NCI-H146 treated with DMSO at 0.1 percent for 48 hours (cell line): ENCODE measurements around the gene PLEKHG2.

ENCODE experiments used
- DNase-seq: peaks from one replicate; lab custom pipeline; 2025; ENCODE audit not compliant: unreplicated experiment; lab: John Stamatoyannopoulos, UW

The PLEKHG2 gene

DNA sequence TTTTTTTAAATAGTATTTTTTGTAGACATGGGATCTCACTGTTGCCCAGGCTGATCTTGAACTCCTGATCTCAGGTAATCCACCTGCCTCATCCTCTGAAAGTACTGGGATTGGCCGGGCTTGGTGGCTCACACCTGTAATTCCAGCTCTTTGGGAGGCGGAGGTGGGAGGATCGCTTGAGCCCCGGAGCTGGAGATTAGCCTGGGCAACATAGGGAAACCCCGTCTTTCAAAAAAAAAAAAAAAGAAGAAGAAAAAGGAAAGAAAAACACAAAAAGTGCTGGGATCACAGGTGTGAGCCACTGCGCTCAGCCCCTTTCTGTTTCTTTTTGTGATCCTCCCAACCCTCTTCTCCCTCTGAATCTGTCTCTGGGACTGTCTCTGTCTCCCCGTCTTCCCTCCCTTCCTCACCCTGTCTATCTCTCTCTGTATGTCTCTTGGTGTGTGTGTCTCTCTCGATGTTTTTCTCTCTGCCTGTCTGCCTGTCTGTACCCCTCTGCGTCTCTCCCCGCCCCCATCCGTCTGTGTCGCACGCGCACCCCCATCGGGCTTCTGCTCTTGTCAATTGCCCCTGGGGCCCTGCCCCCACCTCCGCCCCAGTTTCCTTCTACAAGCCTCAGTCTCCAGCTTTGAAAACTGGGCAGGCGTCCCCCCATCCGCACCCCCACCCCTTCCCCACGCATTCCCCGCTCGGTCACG, 6.4 kb upstream of the PLEKHG2 start:
- no peak for DNase-seq

DNA sequence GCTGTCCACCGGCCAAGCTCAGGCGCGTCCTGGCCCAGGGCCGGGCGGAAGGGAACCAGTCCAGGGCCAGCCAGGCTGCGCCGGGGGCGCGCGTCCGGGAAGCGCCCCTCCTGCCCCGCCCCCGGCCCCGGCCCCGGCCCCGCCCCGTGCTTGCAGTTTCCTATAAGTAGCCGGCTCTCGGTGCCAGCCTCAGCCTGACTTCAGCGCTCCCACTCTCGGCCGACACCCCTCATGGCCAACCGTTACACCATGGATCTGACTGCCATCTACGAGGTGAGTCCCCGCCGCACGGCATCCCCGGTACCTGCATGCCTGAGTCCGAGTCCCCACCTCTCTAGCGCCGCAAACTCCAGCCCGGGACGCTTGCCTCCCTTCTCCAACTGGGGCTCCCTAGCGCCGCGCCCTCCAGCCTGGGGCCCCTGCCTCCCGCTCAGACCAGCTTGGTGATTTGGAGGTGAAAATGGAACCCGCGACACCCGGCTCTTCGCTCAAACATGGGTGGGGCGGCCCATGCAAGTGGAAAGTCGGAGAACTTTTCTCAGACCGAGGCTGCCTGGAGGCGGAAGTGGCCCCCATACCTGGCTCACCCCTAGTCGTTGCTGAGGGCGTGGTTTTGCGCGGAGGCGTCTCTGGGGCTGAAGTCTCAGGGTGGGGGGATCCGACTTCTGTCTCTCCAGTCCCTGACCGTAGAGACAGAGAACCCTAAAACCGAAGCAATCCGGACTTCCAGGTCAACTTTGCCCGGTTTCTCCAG, 5.6 kb upstream of the PLEKHG2 start, which contains the start of gene ZFP36:
Gene ZFP36 (plus strand): TSS at position 192 of the 754 bp plus-strand sequence. CDS start 58 bp downstream, at position 250.
- DNase-seq, result peak; percentile 44

DNA sequence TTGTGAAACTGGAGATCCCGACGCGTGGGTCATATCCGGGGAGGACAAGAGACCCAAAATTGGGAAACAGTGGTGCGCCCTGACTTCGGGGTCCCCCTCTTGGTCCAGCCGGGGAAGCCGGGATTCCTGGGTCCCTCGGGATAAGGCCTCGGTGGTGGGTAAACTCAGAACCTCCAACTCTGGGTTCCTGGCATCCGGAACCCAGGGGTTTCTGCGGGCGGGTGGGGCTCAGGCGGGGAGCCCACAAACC, 5.1 kb upstream of the PLEKHG2 start:
- no peak for DNase-seq

DNA sequence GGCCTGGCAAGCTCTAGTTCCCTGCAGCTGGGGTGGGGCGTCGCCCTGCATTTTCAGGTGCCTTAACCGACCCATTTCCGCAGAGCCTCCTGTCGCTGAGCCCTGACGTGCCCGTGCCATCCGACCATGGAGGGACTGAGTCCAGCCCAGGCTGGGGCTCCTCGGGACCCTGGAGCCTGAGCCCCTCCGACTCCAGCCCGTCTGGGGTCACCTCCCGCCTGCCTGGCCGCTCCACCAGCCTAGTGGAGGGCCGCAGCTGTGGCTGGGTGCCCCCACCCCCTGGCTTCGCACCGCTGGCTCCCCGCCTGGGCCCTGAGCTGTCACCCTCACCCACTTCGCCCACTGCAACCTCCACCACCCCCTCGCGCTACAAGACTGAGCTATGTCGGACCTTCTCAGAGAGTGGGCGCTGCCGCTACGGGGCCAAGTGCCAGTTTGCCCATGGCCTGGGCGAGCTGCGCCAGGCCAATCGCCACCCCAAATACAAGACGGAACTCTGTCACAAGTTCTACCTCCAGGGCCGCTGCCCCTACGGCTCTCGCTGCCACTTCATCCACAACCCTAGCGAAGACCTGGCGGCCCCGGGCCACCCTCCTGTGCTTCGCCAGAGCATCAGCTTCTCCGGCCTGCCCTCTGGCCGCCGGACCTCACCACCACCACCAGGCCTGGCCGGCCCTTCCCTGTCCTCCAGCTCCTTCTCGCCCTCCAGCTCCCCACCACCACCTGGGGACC, 4.6 kb upstream of the PLEKHG2 start:
- DNase-seq, result no peak

DNA sequence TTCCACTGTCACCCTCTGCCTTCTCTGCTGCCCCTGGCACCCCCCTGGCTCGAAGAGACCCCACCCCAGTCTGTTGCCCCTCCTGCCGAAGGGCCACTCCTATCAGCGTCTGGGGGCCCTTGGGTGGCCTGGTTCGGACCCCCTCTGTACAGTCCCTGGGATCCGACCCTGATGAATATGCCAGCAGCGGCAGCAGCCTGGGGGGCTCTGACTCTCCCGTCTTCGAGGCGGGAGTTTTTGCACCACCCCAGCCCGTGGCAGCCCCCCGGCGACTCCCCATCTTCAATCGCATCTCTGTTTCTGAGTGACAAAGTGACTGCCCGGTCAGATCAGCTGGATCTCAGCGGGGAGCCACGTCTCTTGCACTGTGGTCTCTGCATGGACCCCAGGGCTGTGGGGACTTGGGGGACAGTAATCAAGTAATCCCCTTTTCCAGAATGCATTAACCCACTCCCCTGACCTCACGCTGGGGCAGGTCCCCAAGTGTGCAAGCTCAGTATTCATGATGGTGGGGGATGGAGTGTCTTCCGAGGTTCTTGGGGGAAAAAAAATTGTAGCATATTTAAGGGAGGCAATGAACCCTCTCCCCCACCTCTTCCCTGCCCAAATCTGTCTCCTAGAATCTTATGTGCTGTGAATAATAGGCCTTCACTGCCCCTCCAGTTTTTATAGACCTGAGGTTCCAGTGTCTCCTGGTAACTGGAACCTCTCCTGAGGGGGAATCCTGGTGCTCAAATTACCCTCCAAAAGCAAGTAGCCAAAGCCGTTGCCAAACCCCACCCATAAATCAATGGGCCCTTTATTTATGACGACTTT, 3.9 kb upstream of the PLEKHG2 start:
- peak; percentile 61 for DNase-seq

DNA sequence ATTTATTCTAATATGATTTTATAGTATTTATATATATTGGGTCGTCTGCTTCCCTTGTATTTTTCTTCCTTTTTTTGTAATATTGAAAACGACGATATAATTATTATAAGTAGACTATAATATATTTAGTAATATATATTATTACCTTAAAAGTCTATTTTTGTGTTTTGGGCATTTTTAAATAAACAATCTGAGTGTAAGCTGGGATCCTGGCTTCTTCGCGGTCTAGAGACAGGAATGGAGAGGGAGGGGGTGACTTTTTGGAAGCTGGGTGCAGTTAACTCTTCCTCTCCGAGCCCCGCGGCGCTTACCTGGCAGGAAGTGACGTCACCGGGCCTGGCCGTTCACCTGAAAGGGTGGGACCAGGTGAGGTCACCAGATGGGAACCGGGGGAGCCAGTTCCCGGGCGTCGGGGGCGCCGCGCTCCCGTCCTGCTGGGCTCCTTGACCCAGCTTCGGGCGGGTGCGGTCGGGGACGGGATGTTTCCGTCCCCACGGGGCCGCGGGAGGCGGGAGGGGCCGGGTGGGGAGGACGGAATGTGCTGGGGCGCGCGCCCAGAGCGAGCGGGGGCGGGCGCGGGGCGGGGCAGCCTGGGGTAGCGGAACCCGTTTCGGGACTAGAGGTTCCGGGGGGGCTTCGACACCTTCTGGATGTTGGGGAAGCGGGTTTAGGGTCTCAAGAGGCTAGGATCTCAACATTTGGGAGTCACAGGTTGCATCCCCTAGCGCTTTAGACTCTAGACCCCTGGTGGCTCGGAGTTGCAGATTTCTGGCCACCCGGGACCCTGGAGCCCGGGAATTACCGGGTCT, 3.1 kb upstream of the PLEKHG2 start:
- peak; percentile 94 for DNase-seq

DNA sequence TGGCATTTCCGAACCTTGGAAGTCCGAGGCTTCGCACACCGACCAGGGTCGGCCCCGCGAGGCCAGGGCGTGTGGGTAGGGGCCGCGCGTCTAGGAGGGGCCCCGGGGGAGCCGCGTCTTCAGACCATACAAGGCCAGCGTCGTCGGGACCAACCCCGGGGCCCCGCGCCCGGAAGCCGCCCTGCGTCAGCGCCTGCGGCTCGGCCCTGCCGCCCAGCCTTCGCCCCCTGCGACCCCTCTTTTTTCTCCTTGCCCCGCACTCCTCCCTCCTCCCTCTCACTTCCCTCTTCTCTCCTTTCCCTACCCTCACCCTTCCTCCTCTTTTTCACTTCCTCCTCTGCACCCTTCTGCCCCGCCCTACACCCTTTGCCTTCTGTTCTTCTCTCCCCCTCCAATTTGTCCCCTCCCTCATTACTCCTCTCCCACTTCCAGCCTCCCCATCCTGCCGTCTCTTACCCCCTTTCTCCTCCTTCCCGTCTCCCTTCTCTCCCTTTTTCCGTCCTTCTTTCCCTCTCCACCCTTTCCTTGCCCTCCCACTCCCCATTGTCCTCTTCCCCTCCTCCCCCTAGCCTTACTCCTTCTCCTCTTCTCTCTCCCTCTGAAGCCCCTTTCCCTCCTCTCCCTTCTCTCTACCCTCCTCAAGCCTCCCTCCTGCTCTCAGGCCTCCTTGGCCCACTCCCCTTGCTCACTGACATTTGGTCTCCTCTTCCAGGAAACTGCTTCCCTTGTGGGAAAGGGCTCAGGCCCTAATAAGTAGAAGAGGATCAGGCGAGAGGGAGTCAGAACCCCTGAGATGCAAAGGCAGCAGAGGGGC, 2.2 kb upstream of the PLEKHG2 start:
- DNase-seq, result no peak

DNA sequence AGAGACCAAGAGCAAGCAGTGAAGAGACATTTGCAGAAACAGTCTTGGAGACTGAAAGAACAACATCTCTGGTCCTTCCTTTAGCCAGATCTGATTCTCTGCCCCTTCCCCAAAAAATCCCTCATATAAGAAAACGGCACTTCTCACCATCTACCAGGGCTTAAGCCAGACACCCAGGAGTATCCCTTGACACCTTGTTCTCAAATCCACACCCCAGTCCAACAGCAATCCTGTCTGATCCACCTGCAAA, 1.7 kb upstream of the PLEKHG2 start:
- no peak for DNase-seq

DNA sequence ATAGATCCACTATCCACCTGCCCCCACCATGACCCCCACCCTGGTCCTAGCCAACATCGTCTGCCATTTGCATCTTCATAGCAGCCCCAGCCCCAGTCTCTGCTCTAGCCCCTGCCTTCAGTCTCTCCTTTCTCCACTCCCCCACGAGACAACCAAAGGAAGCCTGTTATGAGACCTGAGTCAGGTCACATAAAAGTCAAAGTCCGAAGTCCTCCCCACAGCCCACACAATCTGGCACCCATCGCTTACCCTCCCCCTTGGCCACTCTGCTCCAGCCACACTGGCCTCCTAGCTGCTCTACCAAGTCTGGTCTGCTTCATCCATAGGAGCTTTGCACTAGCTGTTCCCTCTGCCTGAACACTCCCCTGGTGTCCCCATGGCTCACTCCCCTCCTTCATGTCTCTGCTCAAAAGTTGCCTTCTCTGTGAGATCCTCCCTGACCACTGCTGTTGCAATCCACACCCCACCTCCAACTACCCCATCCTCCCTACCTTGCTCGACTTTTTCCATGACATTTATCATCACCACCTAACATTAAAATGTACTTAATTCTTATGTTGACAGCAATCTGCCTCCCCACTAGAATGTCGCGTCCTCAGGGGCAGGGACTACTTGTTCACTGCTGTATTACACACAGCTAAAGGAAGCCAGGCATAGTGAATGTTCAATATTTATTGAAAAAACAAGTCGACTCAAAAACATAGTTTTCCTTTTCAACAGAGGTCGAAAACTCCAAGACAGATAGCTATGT, 1.2 kb upstream of the PLEKHG2 start:
- no peak for DNase-seq

DNA sequence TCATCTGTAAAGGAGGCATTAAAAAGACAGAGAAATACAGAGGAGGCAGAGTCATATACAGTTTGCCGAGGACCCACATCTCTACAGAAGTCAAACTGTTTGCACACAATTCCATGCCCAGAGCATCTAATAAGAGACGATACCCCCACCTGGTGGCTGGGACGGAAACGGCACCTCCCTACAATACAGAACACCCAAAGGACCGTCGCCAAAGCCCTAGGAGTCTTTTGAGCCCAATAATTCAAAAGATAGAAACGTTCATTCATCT, 703 bp upstream of the PLEKHG2 start:
- peak; percentile 96 for DNase-seq

DNA sequence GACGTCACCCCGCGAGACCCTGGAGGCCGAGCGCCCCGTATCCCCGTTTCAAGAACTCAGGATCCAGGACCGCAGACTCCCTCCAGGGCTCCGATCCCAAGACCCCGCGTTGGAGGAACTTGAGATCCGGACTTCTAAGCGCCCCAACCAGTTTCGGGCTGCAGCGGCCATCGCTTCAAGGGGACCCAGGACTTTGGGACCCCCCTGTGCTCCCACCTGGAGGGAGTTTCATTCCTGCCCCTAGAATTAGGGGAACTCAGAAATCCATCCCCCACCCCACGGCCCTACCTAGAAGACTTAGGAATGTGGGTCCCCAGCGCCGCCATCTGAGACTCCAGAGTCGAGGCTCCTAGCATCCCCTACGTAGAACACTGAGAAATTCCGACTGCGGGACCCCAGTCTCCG, 400 bp downstream of the PLEKHG2 start:
- DNase-seq, result no peak

DNA sequence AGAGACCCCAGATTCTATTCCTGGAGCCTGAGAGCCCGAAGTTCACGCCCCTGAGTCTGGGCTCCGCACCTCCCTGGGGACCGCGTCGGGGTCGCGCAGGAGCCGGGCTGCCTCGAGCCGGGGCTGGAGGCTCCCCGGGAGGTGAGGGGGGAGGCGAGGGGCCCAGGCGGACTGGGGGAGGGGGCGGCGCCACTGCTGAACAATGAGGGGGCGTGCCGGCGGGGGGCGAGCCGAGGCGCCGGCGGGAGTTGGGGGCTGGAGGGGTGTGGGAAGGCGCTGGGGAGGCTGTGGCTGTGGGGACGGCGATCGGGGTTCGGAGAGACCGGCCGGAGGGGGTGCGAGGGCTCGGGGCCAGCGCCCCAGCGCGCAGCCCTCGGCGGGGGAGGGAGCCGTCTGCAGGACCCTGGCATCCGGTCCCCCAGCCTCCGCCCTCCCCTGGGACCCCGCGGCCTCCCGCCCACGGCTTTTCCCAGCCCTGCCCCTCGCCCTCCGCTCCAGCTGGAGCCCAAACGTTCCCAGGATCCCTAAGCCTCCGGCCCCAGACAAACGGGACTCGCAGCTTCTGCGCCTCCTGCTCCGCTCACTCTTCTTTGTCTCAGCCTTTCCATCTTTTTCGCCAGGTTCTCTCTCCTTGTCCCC, 922 bp downstream of the PLEKHG2 start:
- DNase-seq, result peak; percentile 44

DNA sequence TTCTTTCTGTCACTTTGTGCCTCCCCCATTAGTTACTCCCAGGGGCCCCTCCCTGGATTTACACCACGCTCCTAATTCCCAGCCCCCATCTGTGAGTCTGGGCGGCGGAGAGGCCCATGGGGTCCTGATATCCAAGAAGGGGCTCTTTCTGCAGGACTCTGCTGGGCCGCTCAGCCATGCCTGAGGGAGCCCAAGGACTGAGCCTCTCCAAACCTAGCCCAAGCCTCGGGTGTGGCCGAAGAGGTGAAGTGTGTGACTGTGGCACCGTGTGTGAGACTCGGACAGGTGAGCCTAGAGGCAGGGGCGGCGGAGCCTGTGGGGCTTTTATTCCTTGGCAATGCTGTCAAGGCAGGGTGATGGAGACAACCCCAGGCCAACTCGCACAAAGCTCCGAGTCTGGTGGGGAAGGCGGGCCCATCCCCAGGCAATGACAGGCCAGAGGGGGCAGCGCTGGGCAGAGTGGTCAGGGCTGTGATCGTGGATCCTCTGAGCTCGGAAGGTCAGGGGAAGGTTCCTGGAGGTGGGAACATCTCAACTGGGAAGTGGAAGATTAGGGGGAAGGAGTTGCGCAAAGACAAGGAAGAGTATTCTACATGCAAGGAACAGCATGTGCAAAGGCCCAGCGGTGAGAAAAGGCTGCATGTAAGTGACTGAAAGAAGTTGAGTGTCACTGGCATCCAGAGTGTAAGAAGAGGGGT, 1.6 kb downstream of the PLEKHG2 start:
- no peak for DNase-seq

DNA sequence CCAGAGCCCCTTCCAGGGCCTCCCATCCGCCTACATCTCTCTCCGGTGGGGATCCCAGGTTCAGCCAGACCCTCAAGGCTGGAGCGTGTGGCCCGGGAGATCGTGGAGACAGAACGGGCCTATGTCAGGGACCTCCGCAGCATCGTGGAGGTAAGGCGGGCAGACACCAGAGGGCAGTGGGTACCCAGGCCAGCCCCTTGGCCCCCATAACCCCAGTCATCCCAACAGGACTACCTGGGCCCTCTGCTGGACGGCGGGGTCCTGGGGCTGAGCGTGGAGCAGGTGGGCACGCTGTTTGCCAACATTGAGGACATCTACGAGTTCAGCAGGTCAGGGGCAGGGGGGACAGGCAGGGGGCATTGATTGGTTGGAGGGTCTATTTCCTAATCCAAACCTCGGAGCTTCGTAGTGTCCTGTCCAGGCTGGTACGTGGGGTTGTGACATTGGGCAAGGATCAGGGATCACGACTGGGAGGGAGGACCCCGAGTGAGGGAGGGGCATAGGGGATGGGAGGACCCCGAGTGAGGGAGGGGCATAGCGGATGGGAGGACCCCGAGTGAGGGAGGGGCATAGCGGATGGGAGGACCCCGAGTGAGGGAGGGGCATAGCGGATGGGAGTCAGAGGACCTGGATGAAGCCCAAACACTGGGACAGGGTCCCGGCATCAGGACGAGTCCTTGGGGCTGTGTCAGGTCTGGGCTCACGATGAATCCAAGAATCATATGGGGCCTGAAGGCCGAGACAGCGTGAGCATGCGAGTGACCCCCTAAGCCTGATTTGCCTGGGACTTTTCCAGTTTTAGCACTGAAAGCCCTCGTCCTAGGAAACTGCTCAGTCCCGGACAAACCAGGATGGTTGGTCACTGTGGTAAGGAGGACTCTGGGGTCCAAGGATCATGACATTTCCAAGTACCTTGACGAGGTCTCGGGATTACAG, 2.9 kb downstream of the PLEKHG2 start:
- no peak for DNase-seq

DNA sequence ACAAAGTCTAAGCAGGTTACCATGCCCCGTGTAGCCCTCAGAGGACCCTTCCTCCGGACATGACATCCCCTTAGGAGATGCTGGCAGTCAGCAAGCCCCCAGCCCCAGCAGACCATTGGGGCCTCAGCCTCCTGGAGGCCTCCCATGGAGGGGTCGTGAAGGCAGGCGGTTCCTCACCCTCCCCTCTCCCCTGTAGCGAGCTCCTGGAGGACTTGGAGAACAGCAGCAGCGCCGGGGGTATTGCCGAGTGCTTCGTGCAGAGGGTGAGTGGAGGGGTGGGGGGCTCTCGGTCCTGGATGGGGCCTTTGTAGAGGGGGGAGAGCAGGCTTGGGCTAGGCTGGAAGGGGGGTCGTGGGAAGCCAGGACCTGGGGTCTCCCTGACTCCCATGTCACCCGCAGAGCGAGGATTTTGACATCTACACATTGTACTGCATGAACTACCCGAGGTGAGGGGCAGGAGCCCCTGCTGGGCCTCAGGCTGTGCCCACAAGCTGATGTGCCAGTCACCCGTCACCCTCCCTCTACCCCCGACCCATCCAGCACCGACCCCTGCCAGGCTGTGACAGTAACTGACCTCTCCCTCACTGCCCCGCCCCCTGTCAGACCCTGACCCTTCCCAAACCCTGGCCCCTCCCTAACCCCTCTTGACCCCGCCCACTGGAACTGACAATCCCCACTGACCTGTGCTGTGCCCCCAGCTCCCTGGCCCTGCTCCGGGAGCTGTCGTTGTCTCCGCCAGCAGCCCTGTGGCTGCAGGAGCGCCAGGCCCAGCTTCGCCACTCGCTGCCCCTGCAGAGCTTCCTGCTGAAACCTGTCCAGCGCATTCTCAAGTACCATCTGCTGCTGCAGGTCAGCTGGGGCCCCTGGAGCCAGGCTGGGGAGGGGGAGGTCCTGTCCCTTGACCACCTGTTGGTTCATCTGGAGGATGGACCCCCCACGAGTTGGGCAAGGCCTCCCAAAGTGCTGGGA, 4.0 kb downstream of the PLEKHG2 start:
- DNase-seq, result no peak

DNA sequence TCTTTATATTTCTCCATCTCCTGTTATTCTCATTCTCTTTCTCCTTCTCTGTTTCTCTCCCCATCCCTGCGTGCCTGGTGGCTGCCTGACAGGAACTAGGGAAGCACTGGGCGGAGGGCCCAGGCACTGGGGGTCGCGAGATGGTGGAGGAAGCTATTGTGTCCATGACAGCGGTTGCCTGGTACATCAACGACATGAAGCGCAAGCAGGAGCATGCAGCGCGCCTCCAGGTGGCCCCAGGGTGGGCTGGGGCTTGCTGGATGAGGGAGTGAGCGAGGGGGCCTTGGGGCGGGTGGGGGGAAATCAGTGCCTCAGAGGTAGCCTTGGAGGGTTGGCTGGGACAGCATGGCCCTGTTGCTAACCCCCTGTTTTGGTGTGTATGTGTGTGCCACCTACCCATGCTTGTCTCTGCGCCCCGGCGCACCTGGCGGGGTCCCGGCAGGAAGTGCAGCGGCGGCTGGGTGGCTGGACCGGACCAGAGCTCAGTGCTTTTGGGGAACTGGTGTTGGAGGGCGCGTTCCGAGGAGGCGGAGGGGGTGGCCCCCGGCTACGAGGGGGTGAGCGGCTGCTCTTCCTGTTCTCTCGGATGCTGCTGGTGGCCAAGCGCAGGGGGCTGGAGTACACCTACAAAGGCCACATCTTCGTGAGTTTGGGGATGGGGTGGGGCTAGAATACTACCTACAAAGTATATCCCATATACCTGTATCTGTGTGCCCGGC, 5.2 kb downstream of the PLEKHG2 start:
- no peak for DNase-seq
